ENCODE results near the gene CEP131.
"Not testable (repeated sequence)": the region's sequence is repeated elsewhere in the genome, so short reads cannot be mapped to it uniquely, and the experiment has no call there.

The CEP131 gene

DNA sequence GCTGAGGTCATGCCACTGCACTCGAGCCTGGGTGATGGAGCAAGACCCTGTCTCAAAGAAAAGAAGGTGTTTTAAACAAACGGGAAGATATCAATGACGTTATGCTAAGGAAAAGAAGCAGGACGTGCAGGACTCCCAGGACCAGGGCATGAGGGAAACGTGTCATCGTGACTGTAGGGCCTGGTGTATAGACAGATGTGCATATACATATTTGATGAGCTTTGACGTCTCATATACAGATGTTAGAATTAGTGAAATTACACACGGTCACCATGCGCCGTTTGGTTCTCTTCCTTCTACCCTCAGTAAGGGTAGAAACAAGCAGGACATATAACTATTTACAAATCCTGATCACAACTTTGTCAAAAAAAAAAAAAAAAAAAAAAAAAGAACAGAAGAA lies 75.1 kb downstream of the CEP131 start:
- Histone ChIP-seq H3K9me2 (replicated peaks; ENCODE audit: insufficient read depth, low read length) (no peaks in the 10 kb centered on the region), H3K9ac (ENCODE audit: low read length) (no peak overlapping the region), H4K20me1 (ENCODE audit: insufficient read depth, low read length) (no peaks in the 10 kb centered on the region), H3K27ac (ENCODE audit: low read length) (no peak overlapping the region), H2AFZ (ENCODE audit: low read length) (no peak overlapping the region), H3K27me3 (replicated peaks; ENCODE audit: insufficient read depth, low read length) (peaks cover 97% of the 10 kb centered on the region), H3K36me3 (replicated peaks; ENCODE audit: insufficient read depth, low read length) (no peaks in the 10 kb centered on the region), H3K79me2 (ENCODE audit: low read length) (no peaks in the 10 kb centered on the region), H3K4me3 (ENCODE audit: low read length) (no peak overlapping the region), H3F3A (ENCODE audit: insufficient read depth, low read length) (peaks cover 4% of the 10 kb centered on the region; the same call in 1 of the 2 replicates), H3K9me3 (replicated peaks; ENCODE audit: insufficient read depth, low read length) (no peaks in the 10 kb centered on the region), H3K4me1 (ENCODE audit: low read length) (no peaks in the 10 kb centered on the region), H3K4me2 (ENCODE audit: low read depth, low read length) (no peak overlapping the region)
- TF ChIP-seq EZH2phosphoT487 (IDR thresholded peaks at IDR 0.05; ENCODE audit: low read length), result no peak
- no peak for TF ChIP-seq EZH2 (optimal IDR thresholded peaks at IDR 0.05; ENCODE audit: low read depth, low read length)
- TF ChIP-seq, protein P1, sequence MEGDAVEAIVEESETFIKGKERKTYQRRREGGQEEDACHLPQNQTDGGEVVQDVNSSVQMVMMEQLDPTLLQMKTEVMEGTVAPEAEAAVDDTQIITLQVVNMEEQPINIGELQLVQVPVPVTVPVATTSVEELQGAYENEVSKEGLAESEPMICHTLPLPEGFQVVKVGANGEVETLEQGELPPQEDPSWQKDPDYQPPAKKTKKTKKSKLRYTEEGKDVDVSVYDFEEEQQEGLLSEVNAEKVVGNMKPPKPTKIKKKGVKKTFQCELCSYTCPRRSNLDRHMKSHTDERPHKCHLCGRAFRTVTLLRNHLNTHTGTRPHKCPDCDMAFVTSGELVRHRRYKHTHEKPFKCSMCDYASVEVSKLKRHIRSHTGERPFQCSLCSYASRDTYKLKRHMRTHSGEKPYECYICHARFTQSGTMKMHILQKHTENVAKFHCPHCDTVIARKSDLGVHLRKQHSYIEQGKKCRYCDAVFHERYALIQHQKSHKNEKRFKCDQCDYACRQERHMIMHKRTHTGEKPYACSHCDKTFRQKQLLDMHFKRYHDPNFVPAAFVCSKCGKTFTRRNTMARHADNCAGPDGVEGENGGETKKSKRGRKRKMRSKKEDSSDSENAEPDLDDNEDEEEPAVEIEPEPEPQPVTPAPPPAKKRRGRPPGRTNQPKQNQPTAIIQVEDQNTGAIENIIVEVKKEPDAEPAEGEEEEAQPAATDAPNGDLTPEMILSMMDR (IDR thresholded peaks at IDR 0.05; ENCODE audit: low read length), result no peak
- no peak for DNase-seq

- not testable (repeated sequence) for H3K9me2 ChIP-seq (replicated peaks; ENCODE audit: insufficient read depth, low read length); H3K9ac ChIP-seq (ENCODE audit: low read length); H2AFZ ChIP-seq (ENCODE audit: low read length); DNase-seq; H3K36me3 ChIP-seq (replicated peaks; ENCODE audit: insufficient read depth, low read length); H3F3A ChIP-seq (ENCODE audit: insufficient read depth, low read length); H3K9me3 ChIP-seq (replicated peaks; ENCODE audit: insufficient read depth, low read length); H3K4me1 ChIP-seq (ENCODE audit: low read length); H3K27ac ChIP-seq (ENCODE audit: low read length); H4K20me1 ChIP-seq (ENCODE audit: insufficient read depth, low read length); H3K4me2 ChIP-seq (ENCODE audit: low read depth, low read length); H3K79me2 ChIP-seq (ENCODE audit: low read length); H3K4me3 ChIP-seq (ENCODE audit: low read length)
- H3K27me3 ChIP-seq (replicated peaks; ENCODE audit: insufficient read depth, low read length), result peaks cover 95% of the 10 kb centered on the region
These were observed 76.6 kb downstream of the CEP131 start for GRCh38 chr17:81146208-81146607.

GRCh38 chr17:81144423-81144781 lies 78.4 kb downstream of the CEP131 start:
- H3K4me1 ChIP-seq (ENCODE audit: low read length), result no peaks in the 10 kb centered on the region
- no peaks in the 10 kb centered on the region for H3K36me3 ChIP-seq (replicated peaks; ENCODE audit: insufficient read depth, low read length)
- no peaks in the 10 kb centered on the region for H3K9me2 ChIP-seq (replicated peaks; ENCODE audit: insufficient read depth, low read length)
- H3F3A ChIP-seq (ENCODE audit: insufficient read depth, low read length), result no peaks in the 10 kb centered on the region
- H3K9ac ChIP-seq (ENCODE audit: low read length), result no peak overlapping the region
- TF ChIP-seq EZH2phosphoT487 (IDR thresholded peaks at IDR 0.05; ENCODE audit: low read length) (no peak), EZH2 (optimal IDR thresholded peaks at IDR 0.05; ENCODE audit: low read depth, low read length) (no peak)
- TF ChIP-seq, protein P1 (IDR thresholded peaks at IDR 0.05; ENCODE audit: low read length), result no peak
- H3K27me3 ChIP-seq (replicated peaks; ENCODE audit: insufficient read depth, low read length), result peaks cover 98% of the 10 kb centered on the region
- no peak overlapping the region for H3K27ac ChIP-seq (ENCODE audit: low read length)
- H3K9me3 ChIP-seq (replicated peaks; ENCODE audit: insufficient read depth, low read length), result no peaks in the 10 kb centered on the region
- no peak overlapping the region for H3K4me2 ChIP-seq (ENCODE audit: low read depth, low read length)
- H4K20me1 ChIP-seq (ENCODE audit: insufficient read depth, low read length), result no peaks in the 10 kb centered on the region
- H2AFZ ChIP-seq (ENCODE audit: low read length), result no peak overlapping the region
- no peak overlapping the region for H3K4me3 ChIP-seq (ENCODE audit: low read length)
- no peaks in the 10 kb centered on the region for H3K79me2 ChIP-seq (ENCODE audit: low read length)
- no peak for DNase-seq

DNA sequence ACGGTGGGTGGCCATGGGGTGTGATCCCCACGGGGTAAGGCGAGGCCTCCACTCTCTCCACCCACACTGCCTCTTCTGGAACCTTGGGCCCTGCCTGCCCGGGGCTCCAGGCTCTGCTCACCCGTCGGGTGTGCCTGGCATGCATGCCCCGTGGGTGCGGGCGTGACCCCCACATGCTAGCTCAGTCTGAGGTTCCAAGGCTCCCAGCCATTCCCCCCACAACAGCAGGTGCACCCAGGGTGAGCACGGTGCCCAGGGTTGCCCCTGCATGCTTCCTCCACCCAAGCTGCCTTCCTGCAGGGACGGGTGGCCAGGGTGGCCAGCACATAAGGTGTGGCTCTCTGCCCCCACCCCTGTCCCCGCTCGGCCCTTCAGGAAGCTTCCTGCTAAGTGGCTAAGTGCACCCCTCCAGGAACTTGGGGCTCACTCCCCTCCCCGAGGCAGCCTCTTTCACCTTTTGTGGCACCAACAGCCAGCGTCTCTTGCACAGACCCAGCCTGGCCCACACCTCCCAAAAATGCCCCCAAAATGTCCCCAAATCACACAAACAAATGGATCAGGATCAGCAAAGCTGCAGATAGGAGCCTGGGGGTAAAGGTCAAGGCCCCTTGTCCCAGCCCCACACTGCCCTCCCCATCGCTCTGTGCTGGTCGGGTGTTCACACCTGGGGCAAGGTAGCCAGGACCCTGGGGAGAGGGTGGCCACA lies 78.9 kb downstream of the CEP131 start:
- no peaks in the 10 kb centered on the region for H3K4me1 ChIP-seq (ENCODE audit: low read length)
- no peaks in the 10 kb centered on the region for H3F3A ChIP-seq (ENCODE audit: insufficient read depth, low read length)
- H4K20me1 ChIP-seq (ENCODE audit: insufficient read depth, low read length), result no peaks in the 10 kb centered on the region
- peaks cover 96% of the 10 kb centered on the region for H3K27me3 ChIP-seq (replicated peaks; ENCODE audit: insufficient read depth, low read length)
- H3K27ac ChIP-seq (ENCODE audit: low read length), result no peak overlapping the region
- H3K36me3 ChIP-seq (replicated peaks; ENCODE audit: insufficient read depth, low read length), result no peaks in the 10 kb centered on the region
- no peak overlapping the region for H3K9ac ChIP-seq (ENCODE audit: low read length)
- no peak overlapping the region for H3K4me2 ChIP-seq (ENCODE audit: low read depth, low read length)
- no peaks in the 10 kb centered on the region for H3K9me2 ChIP-seq (replicated peaks; ENCODE audit: insufficient read depth, low read length)
- no peak overlapping the region for H2AFZ ChIP-seq (ENCODE audit: low read length)
- H3K9me3 ChIP-seq (replicated peaks; ENCODE audit: insufficient read depth, low read length), result no peaks in the 10 kb centered on the region
- no peak overlapping the region for H3K4me3 ChIP-seq (ENCODE audit: low read length)
- H3K79me2 ChIP-seq (ENCODE audit: low read length), result no peaks in the 10 kb centered on the region
- no peak for DNase-seq
- TF ChIP-seq EZH2 (optimal IDR thresholded peaks at IDR 0.05; ENCODE audit: low read depth, low read length), result no peak
